Heart left ventricle (tissue), 16 donors: ENCODE measurements around the gene PCNX1. TPM values are rescaled to one million over a fixed set of nuclear protein-coding genes. Genes with fewer than 3 reads are reported as not detected.
"Not testable (repeated sequence)": the region's sequence is repeated elsewhere in the genome, so short reads cannot be mapped to it uniquely, and the experiment has no call there.

Source experiments
- ATAC-seq, 4 donors: fragments of 200-7000 bp; cut with Tn5 transposase; one replicate each; pipeline ENCODE4 v1.9.1; 2020 to 2022; ENCODE audit warnings: moderate library complexity in 4 of 4, mild to moderate bottlenecking in 3 of 4, moderate number of reproducible peaks in 1 of 4
- DNase-seq, 5 donors: peaks; one replicate each; pipeline ENCODE4 v3.0.0-alpha.2; 2020
- H3K27ac ChIP-seq, 12 donors: fragments of 200-600 bp; sonication (generic) in 4 of 12; one replicate each; pipeline versions ENCODE4 v1.5.0 to v1.8.0; 2016 to 2022; ENCODE audit warnings: mild to moderate bottlenecking in 2 of 12
- H3K27me3 ChIP-seq, 9 donors: fragments of 200-600 bp; sonication (generic) in 2 of 9; one replicate each; pipeline versions ENCODE4 v1.5.1 to v1.8.0; 2016 to 2022; ENCODE audit warnings: mild to moderate bottlenecking in 3 of 9
- H3K36me3 ChIP-seq, 9 donors: fragments of 200-600 bp; sonication (generic) in 2 of 9; one replicate each; pipeline versions ENCODE4 v1.5.0 to v1.8.0; 2018 to 2022; ENCODE audit warnings: mild to moderate bottlenecking in 2 of 9
- H3K4me1 ChIP-seq, 12 donors: fragments of 200-600 bp; sonication (generic) in 4 of 12; one replicate each; pipeline versions ENCODE4 v1.5.0 to v1.8.0; 2016 to 2022; ENCODE audit warnings: mild to moderate bottlenecking in 3 of 12
- H3K4me3 ChIP-seq, 12 donors: fragments of 200-600 bp; sonication (generic) in 4 of 12; one replicate each; pipeline versions ENCODE4 v1.5.0 to v1.8.0; 2017 to 2022; ENCODE audit warnings: mild to moderate bottlenecking in 9 of 12, moderate library complexity in 4 of 12
- H3K9me3 ChIP-seq, 12 donors: fragments of 200-600 bp; sonication (generic) in 4 of 12; one replicate each; pipeline versions ENCODE4 v1.5.0 to v1.8.0; 2016 to 2022; ENCODE audit warnings: mild to moderate bottlenecking in 1 of 12
- POLR2A ChIP-seq, 2 donors: fragments of 450-650 bp; IDR thresholded peaks; one replicate each; pipeline ENCODE4 v1.6.1; 2017; ENCODE audit warnings: antibody characterized with exemption in 2 of 2, mild to moderate bottlenecking in 2 of 2, moderate library complexity in 2 of 2
- WGBS, 4 donors: extraction: QIAGEN DNeasy Blood & Tissue Kit in 2 of 4; methylation state at CpG; one replicate each; pipeline versions ENCODE4 v1.1.5 to v1.1.7; 2013 to 2018; 5-methylcytosine and 5-hydroxymethylcytosine counted together
- intact Hi-C, 10 donors: fragments of 100-400 bp; cut with DNase I; formaldehyde crosslinking; loops; one replicate each; pipeline versions ENCODE4 v1.11.1 to v1.14.2; 2022
- polyA plus RNA-seq, 2 donors: library from polyadenylated mRNA; stranded (reverse); fragments of 200-250 nt; gene quantifications; one replicate each; pipeline ENCODE4 v1.2.3, GENCODE V29; 2013
- total RNA-seq, 9 donors: library from RNA; depleted of rRNA in 2 of 9; stranded (reverse); fragments of >200 nt in 2 of 9; fragmentation: NEBNext Ultra II Directional in 3 of 9; extraction: Animal tissue kit (Norgen Biotek cat#: 25700) in 3 of 9; gene quantifications; one replicate each; pipeline versions ENCODE4 v1.1.0 to v1.2.4, GENCODE V29; 2016 to 2023
- TF ChIP-seq, protein P1 (sequence below), 12 donors: fragments of 200-600 bp; sonication (generic) in 4 of 12; IDR thresholded peaks; one replicate each; pipeline versions ENCODE4 v1.5.0 to v1.8.0; 2018 to 2022; ENCODE audit warnings: antibody characterized with exemption in 12 of 12, mild to moderate bottlenecking in 5 of 12
- donor health status: ischemic (EF 13 %, LVEDD 7.1; RV severe dilation, severe dysfunction).
- donor health status: healthy with polysubstance abuse.
- donor health status: DM: no; HTN: yes; CAD: no.
- donor health status: DM: no; HTN: no; CAD: no.
- donor health status: ischemic (EF 25% LVEDD 6.9; RV normal size, moderate dysfunction).
- donor health status: ischemic (EF 25% LVEDD 5.7; RV mildly dilated, moderate dysfunction).
- donor health status: healthy.
- donor health status: DM: yes; HTN: yes; CAD: no.
- donor health status: ischemic (EF 35%, LVEDD 5.7; RV mildly dilated, moderate dysfunction).
- donor health status: nonischemic (EF 11% LVEDD 7.7; RV severe dilation, severe dysfunction).
- donor health status: DM: yes; HTN: yes; CAD: no.
- donor health status: PGD.
- donor health status: ischemic (EF 29% LVEDD 5.4; RV normal size, mild dysfunction).
- donor health status: nonischemic (EF 23%, LVEDD 6.1; RV moderate dilation, normal function).

Gene PCNX1
- total and polyA plus RNA-seq, 11 donors = 6.1 to 64.7 (median 52.7) TPM

DNA sequence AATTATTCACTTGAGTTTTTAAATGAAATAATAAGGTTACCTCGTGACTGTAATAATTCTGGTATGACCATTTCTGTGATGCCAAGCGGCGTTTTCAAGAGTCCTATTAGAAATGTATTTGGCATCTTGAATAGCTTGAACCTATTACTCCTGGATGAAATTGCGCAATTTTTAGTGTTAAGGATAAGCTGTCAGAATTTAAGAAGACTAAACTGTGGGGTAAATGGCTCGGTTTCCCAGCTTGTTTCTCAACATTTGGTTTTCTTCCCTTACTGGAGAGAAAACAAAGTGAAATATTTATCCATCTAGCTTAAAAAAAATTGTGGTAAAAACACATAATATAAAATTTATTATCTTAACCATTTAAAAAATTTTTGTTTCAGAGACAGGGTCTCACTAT lies 26.8 kb downstream of the PCNX1 start:
- H3K27ac ChIP-seq = peak overlapping the region in 2 of 12 donors; percentile 18 to 80
- no peaks in the 10 kb centered on the region for H3K9me3 ChIP-seq
- H3K4me3 ChIP-seq = no peak overlapping the region
- TF ChIP-seq, protein P1, sequence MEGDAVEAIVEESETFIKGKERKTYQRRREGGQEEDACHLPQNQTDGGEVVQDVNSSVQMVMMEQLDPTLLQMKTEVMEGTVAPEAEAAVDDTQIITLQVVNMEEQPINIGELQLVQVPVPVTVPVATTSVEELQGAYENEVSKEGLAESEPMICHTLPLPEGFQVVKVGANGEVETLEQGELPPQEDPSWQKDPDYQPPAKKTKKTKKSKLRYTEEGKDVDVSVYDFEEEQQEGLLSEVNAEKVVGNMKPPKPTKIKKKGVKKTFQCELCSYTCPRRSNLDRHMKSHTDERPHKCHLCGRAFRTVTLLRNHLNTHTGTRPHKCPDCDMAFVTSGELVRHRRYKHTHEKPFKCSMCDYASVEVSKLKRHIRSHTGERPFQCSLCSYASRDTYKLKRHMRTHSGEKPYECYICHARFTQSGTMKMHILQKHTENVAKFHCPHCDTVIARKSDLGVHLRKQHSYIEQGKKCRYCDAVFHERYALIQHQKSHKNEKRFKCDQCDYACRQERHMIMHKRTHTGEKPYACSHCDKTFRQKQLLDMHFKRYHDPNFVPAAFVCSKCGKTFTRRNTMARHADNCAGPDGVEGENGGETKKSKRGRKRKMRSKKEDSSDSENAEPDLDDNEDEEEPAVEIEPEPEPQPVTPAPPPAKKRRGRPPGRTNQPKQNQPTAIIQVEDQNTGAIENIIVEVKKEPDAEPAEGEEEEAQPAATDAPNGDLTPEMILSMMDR (IDR thresholded peaks at IDR 0.05) = no peak
- TF ChIP-seq POLR2A (IDR thresholded peaks at IDR 0.05) = no peak
- 84 to 90% (median 88%) methylated on average over 5 of the region's 5 CpGs for WGBS, 4 donors
- no peaks in the 10 kb centered on the region for H3K27me3 ChIP-seq
- DNase-seq (no peak), ATAC-seq (peak in 1 of 4 donors; percentile 36)
- intact Hi-C loops = no loop called here
- peaks cover 3 to 53% (median 37%) of the 10 kb centered on the region in 12 donors for H3K4me1 ChIP-seq
- H3K36me3 ChIP-seq = no peaks in the 10 kb centered on the region

DNA sequence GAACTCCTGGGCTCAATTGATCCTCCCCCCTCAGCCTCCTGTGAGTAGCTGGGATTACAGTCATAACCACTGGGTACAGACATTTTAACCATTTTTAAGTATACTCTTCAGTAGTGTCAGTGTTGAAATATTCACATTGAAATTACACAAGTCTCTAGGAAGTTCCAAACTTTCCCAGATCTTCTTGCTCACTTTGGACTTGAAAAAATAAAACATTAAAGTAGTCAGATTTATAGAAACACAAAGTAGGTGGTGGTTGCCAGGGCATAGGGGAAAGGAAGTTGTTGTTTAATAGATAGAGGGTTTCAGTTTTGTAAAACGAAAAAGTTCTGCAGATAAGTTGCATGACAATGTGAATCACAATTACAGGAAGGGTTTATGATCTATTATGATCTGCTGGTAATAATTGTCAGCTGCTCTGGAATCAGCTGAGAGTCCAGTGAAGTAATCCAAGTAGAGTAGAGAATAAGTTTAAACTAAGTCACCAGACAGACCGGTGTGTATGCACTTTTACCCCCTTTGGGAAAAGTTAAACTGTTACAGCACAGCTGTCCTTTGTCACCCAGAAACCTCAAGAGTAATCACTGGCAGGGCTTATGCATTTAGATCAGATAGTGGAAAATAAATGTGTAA lies 27.4 kb downstream of the PCNX1 start:
- DNase-seq (no peak), ATAC-seq (peak in 1 of 4 donors; percentile 70)
- Histone ChIP-seq H3K27me3 (no peaks in the 10 kb centered on the region), H3K4me1 (peaks cover 3 to 49% (median 34%) of the 10 kb centered on the region in 12 donors), H3K9me3 (peaks cover 0 to 3% (median 0%) of the 10 kb centered on the region in 12 donors), H3K4me3 (no peak overlapping the region), H3K27ac (peak overlapping the region in 2 of 12 donors; percentile 18 to 80), H3K36me3 (no peaks in the 10 kb centered on the region)
- WGBS, 4 donors = 6 to 22% (median 8%) methylated on average over 2 of the region's 2 CpGs
- TF ChIP-seq, protein P1 (IDR thresholded peaks at IDR 0.05) = no peak
- TF ChIP-seq POLR2A (IDR thresholded peaks at IDR 0.05) = no peak
- intact Hi-C loops = no loop called here

DNA sequence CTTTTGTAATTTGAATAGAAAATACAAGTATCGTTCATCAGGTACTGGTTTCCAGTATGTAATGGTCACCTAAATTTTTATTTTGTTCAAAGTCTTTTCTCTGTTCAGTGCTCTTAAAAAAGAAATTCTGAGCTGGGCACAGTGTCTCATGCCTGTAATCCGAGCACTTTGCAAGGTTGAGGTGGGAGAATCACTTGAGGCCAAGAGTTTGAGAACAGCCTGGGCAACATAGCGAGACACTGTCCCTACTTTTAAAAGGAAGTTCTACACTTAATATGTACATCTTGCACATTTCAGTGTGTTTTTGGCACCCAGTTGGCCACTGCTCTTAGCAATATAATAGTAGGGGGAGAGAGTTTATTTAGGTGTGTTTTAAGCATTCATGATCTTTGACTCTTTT lies 27.9 kb downstream of the PCNX1 start:
- Histone ChIP-seq H3K9me3 (peaks cover 0 to 7% (median 0%) of the 10 kb centered on the region in 12 donors), H3K27me3 (no peaks in the 10 kb centered on the region), H3K4me3 (no peak overlapping the region), H3K27ac (peak overlapping the region in 1 of 12 donors; percentile 80), H3K36me3 (no peaks in the 10 kb centered on the region), H3K4me1 (peaks cover 3 to 44% (median 32%) of the 10 kb centered on the region in 12 donors)
- intact Hi-C loops = no loop called here
- TF ChIP-seq, protein P1 (IDR thresholded peaks at IDR 0.05) = no peak
- no peak for TF ChIP-seq POLR2A (IDR thresholded peaks at IDR 0.05)
- DNase-seq (no peak), ATAC-seq (peak in 1 of 4 donors; percentile 29)
- WGBS, 4 donors = 53 to 70% (median 59%) methylated on average over 3 of the region's 3 CpGs

DNA sequence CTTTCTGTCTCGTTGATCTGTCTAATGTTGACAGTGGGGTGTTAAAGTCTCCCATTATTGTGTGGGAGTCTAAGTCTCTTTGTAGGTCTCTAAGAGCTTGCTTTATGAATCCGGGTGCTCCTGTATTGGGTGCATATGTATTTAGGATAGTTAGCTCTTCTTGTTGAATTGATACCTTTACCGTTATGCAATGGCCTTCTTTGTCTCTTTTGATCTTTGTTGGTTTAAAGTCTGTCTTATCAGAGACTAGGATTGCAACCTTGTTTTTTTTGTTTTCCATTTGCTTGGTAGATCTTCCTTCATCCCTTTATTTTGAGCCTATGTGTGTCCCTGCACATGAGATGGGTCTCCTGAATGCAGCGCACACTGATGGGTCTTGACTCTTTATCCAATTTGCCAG lies 32.4 kb downstream of the PCNX1 start:
- peaks cover 0 to 19% (median 11%) of the 10 kb centered on the region in 12 donors for H3K9me3 ChIP-seq
- H3K36me3 ChIP-seq, ATAC-seq: not testable (repeated sequence)

DNA sequence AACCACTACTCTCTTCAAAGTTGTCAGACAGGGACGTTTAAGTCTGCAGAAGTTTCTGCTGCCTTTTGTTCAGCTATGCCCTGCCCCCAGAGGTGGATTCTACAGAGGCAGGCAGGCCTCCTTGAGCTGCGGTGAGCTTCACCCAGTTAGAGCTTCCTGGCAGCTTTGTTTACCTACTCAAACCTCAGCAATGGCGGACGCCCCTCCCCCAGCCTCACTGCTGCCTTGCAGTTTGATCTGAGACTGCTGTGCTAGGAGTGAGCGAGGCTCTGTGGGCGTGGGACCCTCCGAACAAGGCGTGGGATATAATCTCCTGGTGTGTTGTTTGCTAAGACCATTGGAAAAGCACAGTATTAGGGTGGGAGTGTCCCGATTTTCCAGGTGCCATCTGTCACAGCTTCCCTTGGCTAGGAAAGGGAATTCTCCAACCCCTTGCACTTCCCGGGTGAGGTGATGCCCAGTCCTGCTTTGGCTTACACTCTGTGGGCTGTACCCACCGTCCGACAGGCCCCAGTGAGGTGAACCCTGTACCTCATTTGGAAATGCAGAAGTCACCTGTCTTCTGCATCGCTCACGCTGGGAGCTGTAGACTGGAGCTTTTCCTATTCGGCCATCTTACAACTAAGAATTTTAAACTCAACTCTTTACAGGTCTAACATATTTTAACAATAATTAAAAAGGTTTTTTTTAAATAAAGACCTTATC lies 34.5 kb downstream of the PCNX1 start:
- intact Hi-C loops, H3K27me3 ChIP-seq, ATAC-seq, H3K36me3 ChIP-seq, H3K4me1 ChIP-seq, H3K4me3 ChIP-seq: not testable (repeated sequence)
- DNase-seq = peak in 1 of 5 donors; percentile 65
- peak overlapping the region in 1 of 12 donors; percentile 44 for H3K27ac ChIP-seq
- H3K9me3 ChIP-seq = peaks cover 0 to 26% (median 12%) of the 10 kb centered on the region in 12 donors
- 87 to 93% (median 91%) methylated on average over 15 of the region's 15 CpGs for WGBS, 4 donors

More for the DNA sequence above, 32.4 kb downstream of the PCNX1 start:
- H3K27me3 ChIP-seq, intact Hi-C loops, H3K4me3 ChIP-seq, DNase-seq, H3K27ac ChIP-seq: not testable (repeated sequence)
- 82 to 99% (median 94%) methylated on average over 4 of the region's 4 CpGs for WGBS, 4 donors
- H3K4me1 ChIP-seq = peaks cover 0 to 18% (median 8%) of the 10 kb centered on the region in 12 donors
